Adrenal gland (tissue), 5 donors: ENCODE data around the gene PLBD2.

Source experiments
- CTCF ChIP-seq, 6 experiments: fragments of 450-650 bp in 4 of 6; fragments of 200-600 bp in 2 of 6; sonication (generic) in 1 of 6; IDR thresholded peaks; 1 replicate in 5 of 6; 2 replicates in 1 of 6; pipeline versions ENCODE4 v1.5.1 to v1.8.0; 2016 to 2021; ENCODE audit warnings: antibody characterized with exemption in 6 of 6, mild to moderate bottlenecking in 2 of 6, moderate library complexity in 1 of 6
- POLR2A ChIP-seq, 2 donors: fragments of 450-650 bp; IDR thresholded peaks; one replicate each; pipeline ENCODE4 v1.6.1; 2017; ENCODE audit warnings: antibody characterized with exemption in 2 of 2, mild to moderate bottlenecking in 2 of 2, moderate library complexity in 1 of 2
- donor health status: DM: no; HTN: no; CAD: no.

- TF ChIP-seq POLR2A (IDR thresholded peaks at IDR 0.05) = no peak
- no peak for TF ChIP-seq CTCF (IDR thresholded peaks at IDR 0.05)
Observed at GRCh38 chr12:113391650-113392337, 33.4 kb downstream of the PLBD2 start.
